ENCODE measurements around the gene NT5C3B.
"Not testable (repeated sequence)": the region's sequence is repeated elsewhere in the genome, so short reads cannot be mapped to it uniquely, and the experiment has no call there.

Gene NT5C3B

GRCh38 chr17:41836550-41837196 is 641 bp upstream of the NT5C3B start:
- no peak for TF ChIP-seq SPI1 (IDR thresholded peaks at IDR 0.05; ENCODE audit: borderline replicate concordance, low read depth)
- no peak for TF ChIP-seq POLR2AphosphoS5 (IDR thresholded peaks at IDR 0.05; ENCODE audit: low read depth)
- no peak for TF ChIP-seq GABPA (IDR thresholded peaks at IDR 0.05; ENCODE audit: low read depth)
- TF ChIP-seq, protein P1, sequence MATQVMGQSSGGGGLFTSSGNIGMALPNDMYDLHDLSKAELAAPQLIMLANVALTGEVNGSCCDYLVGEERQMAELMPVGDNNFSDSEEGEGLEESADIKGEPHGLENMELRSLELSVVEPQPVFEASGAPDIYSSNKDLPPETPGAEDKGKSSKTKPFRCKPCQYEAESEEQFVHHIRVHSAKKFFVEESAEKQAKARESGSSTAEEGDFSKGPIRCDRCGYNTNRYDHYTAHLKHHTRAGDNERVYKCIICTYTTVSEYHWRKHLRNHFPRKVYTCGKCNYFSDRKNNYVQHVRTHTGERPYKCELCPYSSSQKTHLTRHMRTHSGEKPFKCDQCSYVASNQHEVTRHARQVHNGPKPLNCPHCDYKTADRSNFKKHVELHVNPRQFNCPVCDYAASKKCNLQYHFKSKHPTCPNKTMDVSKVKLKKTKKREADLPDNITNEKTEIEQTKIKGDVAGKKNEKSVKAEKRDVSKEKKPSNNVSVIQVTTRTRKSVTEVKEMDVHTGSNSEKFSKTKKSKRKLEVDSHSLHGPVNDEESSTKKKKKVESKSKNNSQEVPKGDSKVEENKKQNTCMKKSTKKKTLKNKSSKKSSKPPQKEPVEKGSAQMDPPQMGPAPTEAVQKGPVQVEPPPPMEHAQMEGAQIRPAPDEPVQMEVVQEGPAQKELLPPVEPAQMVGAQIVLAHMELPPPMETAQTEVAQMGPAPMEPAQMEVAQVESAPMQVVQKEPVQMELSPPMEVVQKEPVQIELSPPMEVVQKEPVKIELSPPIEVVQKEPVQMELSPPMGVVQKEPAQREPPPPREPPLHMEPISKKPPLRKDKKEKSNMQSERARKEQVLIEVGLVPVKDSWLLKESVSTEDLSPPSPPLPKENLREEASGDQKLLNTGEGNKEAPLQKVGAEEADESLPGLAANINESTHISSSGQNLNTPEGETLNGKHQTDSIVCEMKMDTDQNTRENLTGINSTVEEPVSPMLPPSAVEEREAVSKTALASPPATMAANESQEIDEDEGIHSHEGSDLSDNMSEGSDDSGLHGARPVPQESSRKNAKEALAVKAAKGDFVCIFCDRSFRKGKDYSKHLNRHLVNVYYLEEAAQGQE (IDR thresholded peaks at IDR 0.05; ENCODE audit: insufficient replicate concordance, low read depth): no peak
- no peak for TF ChIP-seq CTCF (IDR thresholded peaks at IDR 0.05; ENCODE audit: insufficient read depth, low read length)
- no peak for DNase-seq (ENCODE audit: low read depth in 1 of 2, low spot score in 1 of 2)
- H3K27me3 ChIP-seq (ENCODE audit: insufficient read depth, poor library complexity, severe bottlenecking): peaks cover 29% of the 10 kb centered on the region
- H3K27ac ChIP-seq (replicated peaks): no peak overlapping the region
- no peak overlapping the region for H3K4me3 ChIP-seq (replicated peaks; ENCODE audit: insufficient read depth, low read length)

GRCh38 chr17:41835214-41835799 is 725 bp downstream of the NT5C3B start:
- TF ChIP-seq, protein P1 (IDR thresholded peaks at IDR 0.05; ENCODE audit: insufficient replicate concordance, low read depth): no peak
- no peak for TF ChIP-seq SPI1 (IDR thresholded peaks at IDR 0.05; ENCODE audit: borderline replicate concordance, low read depth)
- TF ChIP-seq CTCF (IDR thresholded peaks at IDR 0.05; ENCODE audit: insufficient read depth, low read length): no peak
- no peak for TF ChIP-seq GABPA (IDR thresholded peaks at IDR 0.05; ENCODE audit: low read depth)
- TF ChIP-seq POLR2AphosphoS5 (IDR thresholded peaks at IDR 0.05; ENCODE audit: low read depth): no peak
- Histone ChIP-seq H3K27ac (replicated peaks) (no peak overlapping the region), H3K27me3 (ENCODE audit: insufficient read depth, poor library complexity, severe bottlenecking) (peaks cover 29% of the 10 kb centered on the region), H3K4me3 (replicated peaks; ENCODE audit: insufficient read depth, low read length) (peak overlapping the region; percentile 35)
- DNase-seq (ENCODE audit: low read depth in 1 of 2, low spot score in 1 of 2): no peak

- not testable (repeated sequence) for H3K27ac ChIP-seq (replicated peaks); DNase-seq (ENCODE audit: low read depth in 1 of 2, low spot score in 1 of 2); H3K4me3 ChIP-seq (replicated peaks; ENCODE audit: insufficient read depth, low read length)
- peaks cover 11% of the 10 kb centered on the region for H3K27me3 ChIP-seq (ENCODE audit: insufficient read depth, poor library complexity, severe bottlenecking)
Observed at GRCh38 chr17:41829961-41830360, 6.1 kb downstream of the NT5C3B start.

- no peak overlapping the region for H3K4me3 ChIP-seq (replicated peaks; ENCODE audit: insufficient read depth, low read length)
- H3K27ac ChIP-seq (replicated peaks): no peak overlapping the region
- TF ChIP-seq CTCF (IDR thresholded peaks at IDR 0.05; ENCODE audit: insufficient read depth, low read length) (no peak), GABPA (IDR thresholded peaks at IDR 0.05; ENCODE audit: low read depth) (no peak), POLR2AphosphoS5 (IDR thresholded peaks at IDR 0.05; ENCODE audit: low read depth) (no peak), SPI1 (IDR thresholded peaks at IDR 0.05; ENCODE audit: borderline replicate concordance, low read depth) (no peak)
- TF ChIP-seq, protein P1 (IDR thresholded peaks at IDR 0.05; ENCODE audit: insufficient replicate concordance, low read depth): no peak
- DNase-seq (ENCODE audit: low read depth in 1 of 2, low spot score in 1 of 2): no peak
- H3K27me3 ChIP-seq (ENCODE audit: insufficient read depth, poor library complexity, severe bottlenecking): no peaks in the 10 kb centered on the region
Observed at GRCh38 chr17:41825175-41825845, 10.7 kb downstream of the NT5C3B start.

All from HL-60 (cell line).